GM23338 (cell line): ENCODE data around the gene HS6ST2. TPM values are rescaled to one million over a fixed set of nuclear protein-coding genes. Genes with fewer than 3 reads are reported as not detected.

Experiments
- ATAC-seq: fragments of 200-7000 bp; cut with Tn5 transposase; 3 replicates; pipeline ENCODE4 v1.9.1; 2020
- DNase-seq: peaks from one replicate; pipeline ENCODE4 v3.0.0-alpha.2; 2015; ENCODE audit warnings: low spot score
- H2AFZ ChIP-seq: fragments of 200-600 bp; sonication (generic); 2 replicates; pipeline ENCODE4 v1.8.0; 2016; ENCODE audit warnings: antibody characterized with exemption, mild to moderate bottlenecking, moderate library complexity
- H3F3A ChIP-seq: fragments of 200-600 bp; sonication (generic); replicated peaks from 2 replicates; pipeline ENCODE4 v1.8.0; 2017; ENCODE audit warnings: antibody characterized with exemption, mixed run types, low read depth
- H3K27ac ChIP-seq: fragments of 200-600 bp; sonication (generic); 2 replicates; pipeline ENCODE4 v1.6.1; 2016; ENCODE audit warnings: low read depth
- H3K27me3 ChIP-seq: fragments of 200-600 bp; sonication (generic); 2 replicates; pipeline ENCODE4 v1.8.0; 2016; ENCODE audit warnings: mild to moderate bottlenecking, mixed run types, moderate library complexity; ENCODE audit not compliant: insufficient read depth
- H3K36me3 ChIP-seq: fragments of 200-600 bp; sonication (generic); 2 replicates; pipeline ENCODE4 v1.8.0; 2016; ENCODE audit warnings: mild to moderate bottlenecking; ENCODE audit not compliant: insufficient read depth
- H3K4me1 ChIP-seq: fragments of 200-600 bp; sonication (generic); 2 replicates; pipeline ENCODE4 v1.8.0; 2016; ENCODE audit warnings: mild to moderate bottlenecking, moderate library complexity; ENCODE audit not compliant: insufficient read depth
- H3K4me2 ChIP-seq: fragments of 200-600 bp; sonication (generic); 2 replicates; pipeline ENCODE4 v1.7.1; 2017; ENCODE audit warnings: mixed run types
- H3K4me3 ChIP-seq: fragments of 200-600 bp; sonication (generic); 2 replicates; pipeline ENCODE4 v1.6.1; 2016; ENCODE audit warnings: mixed run types
- H3K79me2 ChIP-seq: fragments of 200-600 bp; sonication (generic); replicated peaks from 2 replicates; pipeline ENCODE4 v1.8.0; 2017; ENCODE audit warnings: mild to moderate bottlenecking; ENCODE audit not compliant: insufficient read depth
- H3K9me2 ChIP-seq: fragments of 200-600 bp; sonication (generic); 2 replicates; pipeline ENCODE4 v1.8.0; 2017; ENCODE audit not compliant: insufficient read depth
- H4K20me1 ChIP-seq: fragments of 200-600 bp; sonication (generic); replicated peaks from 2 replicates; pipeline ENCODE4 v1.8.0; 2017; ENCODE audit warnings: mild to moderate bottlenecking; ENCODE audit not compliant: insufficient read depth
- H3K27ac Mint-ChIP-seq: 2 replicates; pipeline ENCODE4 v1.8.0; 2020; ENCODE audit warnings: inconsistent platforms, mild to moderate bottlenecking, moderate library complexity, mixed read lengths
- H3K27me3 Mint-ChIP-seq: 3 replicates; pipeline ENCODE4 v1.8.0; 2022; ENCODE audit warnings: low read depth, mild to moderate bottlenecking, moderate library complexity, mixed read lengths, inconsistent platforms; ENCODE audit not compliant: insufficient read depth, poor library complexity
- H3K36me3 Mint-ChIP-seq: 3 replicates; pipeline ENCODE4 v1.8.0; 2021; ENCODE audit warnings: low read depth, mild to moderate bottlenecking, inconsistent platforms, moderate library complexity, mixed read lengths
- H3K4me1 Mint-ChIP-seq: 3 replicates; pipeline ENCODE4 v1.8.0; 2020; ENCODE audit warnings: mild to moderate bottlenecking, inconsistent platforms, mixed read lengths
- H3K4me3 Mint-ChIP-seq: 3 replicates; pipeline ENCODE4 v1.8.0; 2021; ENCODE audit warnings: moderate library complexity, mild to moderate bottlenecking, inconsistent platforms, mixed read lengths
- H3K9me3 Mint-ChIP-seq: 3 replicates; pipeline ENCODE4 v1.8.0; 2020; ENCODE audit warnings: moderate library complexity, mild to moderate bottlenecking, inconsistent platforms, mixed read lengths
- JUNB ChIP-seq: IDR thresholded peaks from one replicate; pipeline ENCODE4 v1.6.1; 2016; ENCODE audit warnings: antibody characterized with exemption; ENCODE audit not compliant: unreplicated experiment
- NANOG ChIP-seq: IDR thresholded peaks from 2 replicates; pipeline ENCODE4 v1.6.1; 2016; ENCODE audit warnings: antibody characterized with exemption, borderline replicate concordance
- POLR2AphosphoS5 ChIP-seq: IDR thresholded peaks from 2 replicates; pipeline ENCODE4 v1.6.1; 2016; ENCODE audit warnings: antibody characterized with exemption, low read depth
- STAT1 ChIP-seq: IDR thresholded peaks from one replicate; pipeline ENCODE4 v1.6.1; 2016; ENCODE audit warnings: antibody characterized with exemption; ENCODE audit not compliant: unreplicated experiment
- ZNF331 ChIP-seq: fragments of 250-450 bp; sonication (Bioruptor Pico); IDR thresholded peaks from 2 replicates; pipeline ENCODE4 v1.5.0; 2020; ENCODE audit warnings: low read depth, mild to moderate bottlenecking, moderate library complexity
- polyA plus RNA-seq: library from polyadenylated mRNA; unstranded; fragments of >200 nt; fragmentation: Nextera tagmentation; extraction: Ambion mirVana; gene quantifications from 2 replicates; pipeline ENCODE4 v1.2.1, GENCODE V29; 2016
- total RNA-seq: library from RNA; depleted of rRNA; stranded (reverse); fragments of >200 nt; shearing (Covaris generic); gene quantifications from 2 replicates; pipeline ENCODE4 v1.2.3, GENCODE V29; 2014
- TF ChIP-seq, protein P1 (sequence below): IDR thresholded peaks from one replicate; pipeline ENCODE4 v1.6.1; 2018; ENCODE audit warnings: antibody characterized with exemption; ENCODE audit not compliant: unreplicated experiment
- TF ChIP-seq, protein P2 (sequence below), 2 experiments: fragments of 200-600 bp in 1 of 2; sonication (generic) in 1 of 2; conservative IDR thresholded peaks; 2 replicates each; pipeline versions ENCODE4 v1.5.1 to v1.6.1; 2016 to 2017; ENCODE audit warnings: antibody characterized with exemption in 2 of 2, low read depth in 2 of 2, mild to moderate bottlenecking in 2 of 2, moderate library complexity in 1 of 2
- TF ChIP-seq, protein P3 (sequence below): fragments of 250-450 bp; sonication (Bioruptor Pico); IDR thresholded peaks from 2 replicates; pipeline ENCODE4 v1.5.0; 2020; ENCODE audit warnings: mild to moderate bottlenecking, moderate library complexity

The HS6ST2 gene
- total and polyA plus RNA-seq, 2 experiments from 2014 or later = 0.82 to 4.8 TPM

DNA sequence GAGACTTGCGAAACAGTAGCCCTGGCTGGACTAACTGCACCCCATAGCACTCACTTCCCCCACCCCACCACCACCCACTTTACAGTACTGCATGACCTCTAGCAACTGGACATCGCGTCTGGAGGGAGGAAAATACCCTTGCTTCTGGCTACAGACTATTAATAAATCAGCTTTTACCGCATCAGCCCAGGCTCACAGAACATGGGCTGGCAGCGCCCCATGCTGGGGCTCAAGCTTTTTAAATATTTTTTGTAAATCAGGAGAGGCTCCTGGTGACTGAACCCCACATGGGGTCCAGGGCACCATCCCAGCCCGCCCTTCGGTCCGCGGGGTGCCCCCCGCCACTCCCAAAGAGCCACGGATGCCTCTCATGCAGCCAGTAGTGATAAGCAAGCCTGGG lies 2.7 kb downstream of the HS6ST2 start:
- Mint-ChIP-seq H3K27me3 (peaks cover 50% of the 10 kb centered on the region), H3K36me3 (no peaks in the 10 kb centered on the region), H3K27ac (no peak overlapping the region), H3K4me1 (peaks cover 34% of the 10 kb centered on the region), H3K4me3 (peak overlapping the region; percentile 76), H3K9me3 (peaks cover 2% of the 10 kb centered on the region; the same call in 1 of the 3 replicates)
- Histone ChIP-seq H4K20me1 (0 out of 2 replicates have a peak, but pooled peaks cover 4% of the 10 kb centered on the region), H2AFZ (no peak overlapping the region), H3K36me3 (no peaks in the 10 kb centered on the region), H3K4me1 (peaks cover 10% of the 10 kb centered on the region; the same call in 1 of the 2 replicates), H3K9me2 (no peaks in the 10 kb centered on the region), H3K27ac (no peak overlapping the region), H3K79me2 (no peaks in the 10 kb centered on the region), H3K4me2 (peak overlapping the region; percentile 82), H3F3A (no peaks in the 10 kb centered on the region), H3K27me3 (peaks cover 72% of the 10 kb centered on the region), H3K4me3 (peak overlapping the region; percentile 63)
- TF ChIP-seq, protein P1, sequence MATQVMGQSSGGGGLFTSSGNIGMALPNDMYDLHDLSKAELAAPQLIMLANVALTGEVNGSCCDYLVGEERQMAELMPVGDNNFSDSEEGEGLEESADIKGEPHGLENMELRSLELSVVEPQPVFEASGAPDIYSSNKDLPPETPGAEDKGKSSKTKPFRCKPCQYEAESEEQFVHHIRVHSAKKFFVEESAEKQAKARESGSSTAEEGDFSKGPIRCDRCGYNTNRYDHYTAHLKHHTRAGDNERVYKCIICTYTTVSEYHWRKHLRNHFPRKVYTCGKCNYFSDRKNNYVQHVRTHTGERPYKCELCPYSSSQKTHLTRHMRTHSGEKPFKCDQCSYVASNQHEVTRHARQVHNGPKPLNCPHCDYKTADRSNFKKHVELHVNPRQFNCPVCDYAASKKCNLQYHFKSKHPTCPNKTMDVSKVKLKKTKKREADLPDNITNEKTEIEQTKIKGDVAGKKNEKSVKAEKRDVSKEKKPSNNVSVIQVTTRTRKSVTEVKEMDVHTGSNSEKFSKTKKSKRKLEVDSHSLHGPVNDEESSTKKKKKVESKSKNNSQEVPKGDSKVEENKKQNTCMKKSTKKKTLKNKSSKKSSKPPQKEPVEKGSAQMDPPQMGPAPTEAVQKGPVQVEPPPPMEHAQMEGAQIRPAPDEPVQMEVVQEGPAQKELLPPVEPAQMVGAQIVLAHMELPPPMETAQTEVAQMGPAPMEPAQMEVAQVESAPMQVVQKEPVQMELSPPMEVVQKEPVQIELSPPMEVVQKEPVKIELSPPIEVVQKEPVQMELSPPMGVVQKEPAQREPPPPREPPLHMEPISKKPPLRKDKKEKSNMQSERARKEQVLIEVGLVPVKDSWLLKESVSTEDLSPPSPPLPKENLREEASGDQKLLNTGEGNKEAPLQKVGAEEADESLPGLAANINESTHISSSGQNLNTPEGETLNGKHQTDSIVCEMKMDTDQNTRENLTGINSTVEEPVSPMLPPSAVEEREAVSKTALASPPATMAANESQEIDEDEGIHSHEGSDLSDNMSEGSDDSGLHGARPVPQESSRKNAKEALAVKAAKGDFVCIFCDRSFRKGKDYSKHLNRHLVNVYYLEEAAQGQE = no peak
- TF ChIP-seq JUNB (no peak), POLR2AphosphoS5 (no peak), ZNF331 (no peak), STAT1 (no peak), NANOG (no peak)
- TF ChIP-seq, protein P2, sequence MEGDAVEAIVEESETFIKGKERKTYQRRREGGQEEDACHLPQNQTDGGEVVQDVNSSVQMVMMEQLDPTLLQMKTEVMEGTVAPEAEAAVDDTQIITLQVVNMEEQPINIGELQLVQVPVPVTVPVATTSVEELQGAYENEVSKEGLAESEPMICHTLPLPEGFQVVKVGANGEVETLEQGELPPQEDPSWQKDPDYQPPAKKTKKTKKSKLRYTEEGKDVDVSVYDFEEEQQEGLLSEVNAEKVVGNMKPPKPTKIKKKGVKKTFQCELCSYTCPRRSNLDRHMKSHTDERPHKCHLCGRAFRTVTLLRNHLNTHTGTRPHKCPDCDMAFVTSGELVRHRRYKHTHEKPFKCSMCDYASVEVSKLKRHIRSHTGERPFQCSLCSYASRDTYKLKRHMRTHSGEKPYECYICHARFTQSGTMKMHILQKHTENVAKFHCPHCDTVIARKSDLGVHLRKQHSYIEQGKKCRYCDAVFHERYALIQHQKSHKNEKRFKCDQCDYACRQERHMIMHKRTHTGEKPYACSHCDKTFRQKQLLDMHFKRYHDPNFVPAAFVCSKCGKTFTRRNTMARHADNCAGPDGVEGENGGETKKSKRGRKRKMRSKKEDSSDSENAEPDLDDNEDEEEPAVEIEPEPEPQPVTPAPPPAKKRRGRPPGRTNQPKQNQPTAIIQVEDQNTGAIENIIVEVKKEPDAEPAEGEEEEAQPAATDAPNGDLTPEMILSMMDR (conservative IDR thresholded peaks at IDR 0.05; ENCODE audit: low read depth in 2 of 2) = peak in 1 of 2 experiments; percentile 20; a peak in 2 of 4 replicates
- TF ChIP-seq, protein P3, sequence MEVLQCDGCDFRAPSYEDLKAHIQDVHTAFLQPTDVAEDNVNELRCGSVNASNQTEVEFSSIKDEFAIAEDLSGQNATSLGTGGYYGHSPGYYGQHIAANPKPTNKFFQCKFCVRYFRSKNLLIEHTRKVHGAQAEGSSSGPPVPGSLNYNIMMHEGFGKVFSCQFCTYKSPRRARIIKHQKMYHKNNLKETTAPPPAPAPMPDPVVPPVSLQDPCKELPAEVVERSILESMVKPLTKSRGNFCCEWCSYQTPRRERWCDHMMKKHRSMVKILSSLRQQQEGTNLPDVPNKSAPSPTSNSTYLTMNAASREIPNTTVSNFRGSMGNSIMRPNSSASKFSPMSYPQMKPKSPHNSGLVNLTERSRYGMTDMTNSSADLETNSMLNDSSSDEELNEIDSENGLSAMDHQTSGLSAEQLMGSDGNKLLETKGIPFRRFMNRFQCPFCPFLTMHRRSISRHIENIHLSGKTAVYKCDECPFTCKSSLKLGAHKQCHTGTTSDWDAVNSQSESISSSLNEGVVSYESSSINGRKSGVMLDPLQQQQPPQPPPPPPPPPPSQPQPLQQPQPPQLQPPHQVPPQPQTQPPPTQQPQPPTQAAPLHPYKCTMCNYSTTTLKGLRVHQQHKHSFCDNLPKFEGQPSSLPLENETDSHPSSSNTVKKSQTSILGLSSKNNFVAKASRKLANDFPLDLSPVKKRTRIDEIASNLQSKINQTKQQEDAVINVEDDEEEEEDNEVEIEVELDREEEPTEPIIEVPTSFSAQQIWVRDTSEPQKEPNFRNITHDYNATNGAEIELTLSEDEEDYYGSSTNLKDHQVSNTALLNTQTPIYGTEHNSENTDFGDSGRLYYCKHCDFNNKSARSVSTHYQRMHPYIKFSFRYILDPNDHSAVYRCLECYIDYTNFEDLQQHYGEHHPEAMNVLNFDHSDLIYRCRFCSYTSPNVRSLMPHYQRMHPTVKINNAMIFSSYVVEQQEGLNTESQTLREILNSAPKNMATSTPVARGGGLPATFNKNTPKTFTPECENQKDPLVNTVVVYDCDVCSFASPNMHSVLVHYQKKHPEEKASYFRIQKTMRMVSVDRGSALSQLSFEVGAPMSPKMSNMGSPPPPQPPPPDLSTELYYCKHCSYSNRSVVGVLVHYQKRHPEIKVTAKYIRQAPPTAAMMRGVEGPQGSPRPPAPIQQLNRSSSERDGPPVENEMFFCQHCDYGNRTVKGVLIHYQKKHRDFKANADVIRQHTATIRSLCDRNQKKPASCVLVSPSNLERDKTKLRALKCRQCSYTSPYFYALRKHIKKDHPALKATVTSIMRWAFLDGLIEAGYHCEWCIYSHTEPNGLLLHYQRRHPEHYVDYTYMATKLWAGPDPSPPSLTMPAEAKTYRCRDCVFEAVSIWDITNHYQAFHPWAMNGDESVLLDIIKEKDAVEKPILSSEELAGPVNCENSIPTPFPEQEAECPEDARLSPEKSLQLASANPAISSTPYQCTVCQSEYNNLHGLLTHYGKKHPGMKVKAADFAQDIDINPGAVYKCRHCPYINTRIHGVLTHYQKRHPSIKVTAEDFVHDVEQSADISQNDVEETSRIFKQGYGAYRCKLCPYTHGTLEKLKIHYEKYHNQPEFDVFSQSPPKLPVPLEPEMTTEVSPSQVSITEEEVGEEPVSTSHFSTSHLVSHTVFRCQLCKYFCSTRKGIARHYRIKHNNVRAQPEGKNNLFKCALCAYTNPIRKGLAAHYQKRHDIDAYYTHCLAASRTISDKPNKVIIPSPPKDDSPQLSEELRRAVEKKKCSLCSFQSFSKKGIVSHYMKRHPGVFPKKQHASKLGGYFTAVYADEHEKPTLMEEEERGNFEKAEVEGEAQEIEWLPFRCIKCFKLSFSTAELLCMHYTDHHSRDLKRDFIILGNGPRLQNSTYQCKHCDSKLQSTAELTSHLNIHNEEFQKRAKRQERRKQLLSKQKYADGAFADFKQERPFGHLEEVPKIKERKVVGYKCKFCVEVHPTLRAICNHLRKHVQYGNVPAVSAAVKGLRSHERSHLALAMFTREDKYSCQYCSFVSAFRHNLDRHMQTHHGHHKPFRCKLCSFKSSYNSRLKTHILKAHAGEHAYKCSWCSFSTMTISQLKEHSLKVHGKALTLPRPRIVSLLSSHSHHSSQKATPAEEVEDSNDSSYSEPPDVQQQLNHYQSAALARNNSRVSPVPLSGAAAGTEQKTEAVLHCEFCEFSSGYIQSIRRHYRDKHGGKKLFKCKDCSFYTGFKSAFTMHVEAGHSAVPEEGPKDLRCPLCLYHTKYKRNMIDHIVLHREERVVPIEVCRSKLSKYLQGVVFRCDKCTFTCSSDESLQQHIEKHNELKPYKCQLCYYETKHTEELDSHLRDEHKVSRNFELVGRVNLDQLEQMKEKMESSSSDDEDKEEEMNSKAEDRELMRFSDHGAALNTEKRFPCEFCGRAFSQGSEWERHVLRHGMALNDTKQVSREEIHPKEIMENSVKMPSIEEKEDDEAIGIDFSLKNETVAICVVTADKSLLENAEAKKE (CRISPR knock-in tag) = no peak
- DNase-seq (peak; percentile 2), ATAC-seq (no peak)
